ENCODE results near the gene NBEAL2.

Gene NBEAL2

DNA sequence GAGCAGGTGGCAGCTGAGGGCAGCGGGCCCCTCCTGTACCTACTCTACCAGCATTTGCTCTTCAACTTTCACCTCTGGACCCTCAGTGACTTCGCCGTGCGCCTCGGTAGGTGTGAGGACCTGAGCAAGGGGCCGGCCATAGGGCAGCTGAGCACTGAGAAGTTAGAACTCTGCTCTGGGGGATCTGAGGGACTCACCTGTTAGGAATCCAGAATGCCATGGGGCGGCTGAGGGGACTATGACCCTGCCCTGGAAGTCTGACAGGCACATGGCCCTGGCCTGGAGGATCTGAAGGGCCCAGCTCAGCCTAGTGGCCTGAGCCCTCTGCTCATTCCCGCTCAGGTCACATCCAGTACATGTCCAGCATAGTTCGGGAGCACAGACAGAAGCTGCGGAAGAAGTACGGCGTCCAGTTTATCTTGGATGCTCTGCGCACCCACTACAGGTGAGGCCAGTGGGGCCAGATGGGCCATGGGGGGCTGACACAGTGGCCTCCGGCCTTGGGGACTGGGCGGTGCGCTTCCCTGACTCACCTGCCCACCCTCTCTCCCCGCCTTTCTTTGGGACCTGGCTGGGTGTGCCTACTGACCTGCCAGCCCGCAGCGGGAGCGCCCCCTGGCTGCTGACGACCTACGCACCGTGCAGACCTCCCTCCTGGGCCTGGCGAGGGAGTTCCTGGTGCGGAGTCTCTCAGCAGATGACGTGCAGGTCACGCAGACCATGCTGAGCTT lies 18.8 kb downstream of the NBEAL2 start:
- Histone ChIP-seq H3K4me1 (ENCODE audit: control insufficient read depth in 1 of 2, insufficient read depth in 2 of 2, low read length in 2 of 2) (no peaks in the 10 kb centered on the region), H3K36me3 (ENCODE audit: control insufficient read depth in 1 of 2, insufficient read depth in 2 of 2, low read length in 2 of 2) (peaks cover 17 to 60% of the 10 kb centered on the region in 2 donors), H3K9me3 (ENCODE audit: control insufficient read depth in 1 of 2, low read length in 2 of 2) (no peaks in the 10 kb centered on the region), H3K4me3 (ENCODE audit: low read depth in 1 of 2, low read length in 2 of 2) (no peak overlapping the region), H3K27ac (ENCODE audit: low read length) (no peak overlapping the region), H3K27me3 (ENCODE audit: low read depth, low read length) (no peaks in the 10 kb centered on the region)

GRCh38 chr3:46998852-46999515 lies 19.5 kb downstream of the NBEAL2 start:
- Histone ChIP-seq H3K27me3 (ENCODE audit: low read depth, low read length) (no peaks in the 10 kb centered on the region), H3K4me3 (ENCODE audit: low read depth in 1 of 2, low read length in 2 of 2) (no peak overlapping the region), H3K36me3 (ENCODE audit: control insufficient read depth in 1 of 2, insufficient read depth in 2 of 2, low read length in 2 of 2) (peaks cover 18 to 66% of the 10 kb centered on the region in 2 donors), H3K9me3 (ENCODE audit: control insufficient read depth in 1 of 2, low read length in 2 of 2) (no peaks in the 10 kb centered on the region), H3K4me1 (ENCODE audit: control insufficient read depth in 1 of 2, insufficient read depth in 2 of 2, low read length in 2 of 2) (no peaks in the 10 kb centered on the region), H3K27ac (ENCODE audit: low read length) (no peak overlapping the region)

GRCh38 chr3:46999516-47000197 lies 20.2 kb downstream of the NBEAL2 start:
- Histone ChIP-seq H3K4me3 (ENCODE audit: low read depth in 1 of 2, low read length in 2 of 2) (no peak overlapping the region), H3K27ac (ENCODE audit: low read length) (no peak overlapping the region), H3K4me1 (ENCODE audit: control insufficient read depth in 1 of 2, insufficient read depth in 2 of 2, low read length in 2 of 2) (no peaks in the 10 kb centered on the region), H3K9me3 (ENCODE audit: control insufficient read depth in 1 of 2, low read length in 2 of 2) (no peaks in the 10 kb centered on the region), H3K27me3 (ENCODE audit: low read depth, low read length) (no peaks in the 10 kb centered on the region), H3K36me3 (ENCODE audit: control insufficient read depth in 1 of 2, insufficient read depth in 2 of 2, low read length in 2 of 2) (peaks cover 18 to 67% of the 10 kb centered on the region in 2 donors)

DNA sequence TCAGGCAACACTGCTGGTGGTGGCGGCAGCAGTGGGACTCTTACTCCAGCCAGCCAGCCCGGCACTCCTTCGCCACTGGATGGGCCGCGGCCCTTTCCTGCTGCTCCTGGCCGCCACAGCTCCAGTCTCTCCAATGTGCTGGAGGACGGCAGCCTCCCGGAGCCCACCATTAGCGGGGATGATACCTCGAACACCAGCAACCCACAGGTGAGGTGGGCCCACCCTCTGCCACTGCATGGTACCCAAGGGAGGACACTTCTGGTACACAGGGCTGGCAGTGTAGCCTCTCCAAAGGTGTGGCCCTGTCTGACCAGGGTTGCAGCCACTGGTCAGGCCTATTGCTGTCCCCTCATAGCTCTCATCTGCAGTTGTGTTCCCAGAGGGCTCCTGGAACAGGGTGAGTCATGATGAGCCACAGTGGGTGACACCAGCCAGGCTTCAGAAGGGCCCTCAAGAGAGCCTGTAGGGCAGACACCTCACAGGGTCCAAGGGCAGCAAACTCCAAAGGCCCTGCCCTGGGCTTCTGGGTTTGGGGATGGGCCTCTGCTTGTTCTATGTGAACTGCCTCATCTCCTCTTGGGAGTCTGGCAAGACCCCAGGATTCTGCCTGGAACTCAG lies 20.8 kb downstream of the NBEAL2 start:
- no peaks in the 10 kb centered on the region for H3K9me3 ChIP-seq (ENCODE audit: control insufficient read depth in 1 of 2, low read length in 2 of 2)
- no peaks in the 10 kb centered on the region for H3K4me1 ChIP-seq (ENCODE audit: control insufficient read depth in 1 of 2, insufficient read depth in 2 of 2, low read length in 2 of 2)
- H3K36me3 ChIP-seq (ENCODE audit: control insufficient read depth in 1 of 2, insufficient read depth in 2 of 2, low read length in 2 of 2), result peaks cover 18 to 69% of the 10 kb centered on the region in 2 donors
- H3K4me3 ChIP-seq (ENCODE audit: low read depth in 1 of 2, low read length in 2 of 2), result no peak overlapping the region
- H3K27ac ChIP-seq (ENCODE audit: low read length), result no peak overlapping the region
- H3K27me3 ChIP-seq (ENCODE audit: low read depth, low read length), result no peaks in the 10 kb centered on the region

- Histone ChIP-seq H3K27ac (ENCODE audit: low read length) (no peak overlapping the region), H3K27me3 (ENCODE audit: low read depth, low read length) (no peaks in the 10 kb centered on the region), H3K4me3 (ENCODE audit: low read depth in 1 of 2, low read length in 2 of 2) (no peak overlapping the region), H3K9me3 (ENCODE audit: control insufficient read depth in 1 of 2, low read length in 2 of 2) (no peaks in the 10 kb centered on the region), H3K4me1 (ENCODE audit: control insufficient read depth in 1 of 2, insufficient read depth in 2 of 2, low read length in 2 of 2) (no peaks in the 10 kb centered on the region), H3K36me3 (ENCODE audit: control insufficient read depth in 1 of 2, insufficient read depth in 2 of 2, low read length in 2 of 2) (peaks cover 18 to 71% of the 10 kb centered on the region in 2 donors)
These were observed 21.7 kb downstream of the NBEAL2 start for GRCh38 chr3:47000922-47001730.

- Histone ChIP-seq H3K4me3 (ENCODE audit: low read depth in 1 of 2, low read length in 2 of 2) (no peak overlapping the region), H3K27me3 (ENCODE audit: low read depth, low read length) (no peaks in the 10 kb centered on the region), H3K36me3 (ENCODE audit: control insufficient read depth in 1 of 2, insufficient read depth in 2 of 2, low read length in 2 of 2) (peaks cover 18 to 75% of the 10 kb centered on the region in 2 donors), H3K9me3 (ENCODE audit: control insufficient read depth in 1 of 2, low read length in 2 of 2) (no peaks in the 10 kb centered on the region), H3K27ac (ENCODE audit: low read length) (no peak overlapping the region), H3K4me1 (ENCODE audit: control insufficient read depth in 1 of 2, insufficient read depth in 2 of 2, low read length in 2 of 2) (no peaks in the 10 kb centered on the region)
These were observed 22.3 kb downstream of the NBEAL2 start for GRCh38 chr3:47001731-47002170.

GRCh38 chr3:47002171-47003055 lies 22.9 kb downstream of the NBEAL2 start:
- H3K9me3 ChIP-seq (ENCODE audit: control insufficient read depth in 1 of 2, low read length in 2 of 2), result no peaks in the 10 kb centered on the region
- no peak overlapping the region for H3K27ac ChIP-seq (ENCODE audit: low read length)
- no peaks in the 10 kb centered on the region for H3K4me1 ChIP-seq (ENCODE audit: control insufficient read depth in 1 of 2, insufficient read depth in 2 of 2, low read length in 2 of 2)
- no peak overlapping the region for H3K4me3 ChIP-seq (ENCODE audit: low read depth in 1 of 2, low read length in 2 of 2)
- no peaks in the 10 kb centered on the region for H3K27me3 ChIP-seq (ENCODE audit: low read depth, low read length)
- H3K36me3 ChIP-seq (ENCODE audit: control insufficient read depth in 1 of 2, insufficient read depth in 2 of 2, low read length in 2 of 2), result peaks cover 25 to 73% of the 10 kb centered on the region in 2 donors

DNA sequence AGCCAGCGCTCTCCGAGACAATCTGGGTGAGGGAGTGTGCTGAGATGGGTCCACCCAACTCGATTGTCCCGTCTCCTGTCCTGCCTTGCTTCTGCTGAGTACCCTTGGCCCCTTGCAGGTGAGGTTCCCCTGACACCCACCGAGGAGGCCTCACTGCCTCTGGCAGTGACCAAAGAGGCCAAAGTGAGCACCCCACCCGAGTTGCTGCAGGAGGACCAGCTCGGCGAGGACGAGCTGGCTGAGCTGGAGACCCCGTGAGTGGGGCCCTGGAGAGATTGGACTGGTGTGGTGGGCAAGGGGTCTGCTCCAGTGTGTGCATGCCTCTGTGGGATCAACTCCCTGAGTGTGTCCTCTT lies 23.6 kb downstream of the NBEAL2 start:
- Histone ChIP-seq H3K27ac (ENCODE audit: low read length) (no peak overlapping the region), H3K9me3 (ENCODE audit: control insufficient read depth in 1 of 2, low read length in 2 of 2) (no peaks in the 10 kb centered on the region), H3K4me3 (ENCODE audit: low read depth in 1 of 2, low read length in 2 of 2) (no peak overlapping the region), H3K27me3 (ENCODE audit: low read depth, low read length) (no peaks in the 10 kb centered on the region), H3K4me1 (ENCODE audit: control insufficient read depth in 1 of 2, insufficient read depth in 2 of 2, low read length in 2 of 2) (no peaks in the 10 kb centered on the region), H3K36me3 (ENCODE audit: control insufficient read depth in 1 of 2, insufficient read depth in 2 of 2, low read length in 2 of 2) (peaks cover 25 to 71% of the 10 kb centered on the region in 2 donors)

GRCh38 chr3:47003461-47004368 lies 24.2 kb downstream of the NBEAL2 start:
- Histone ChIP-seq H3K4me3 (ENCODE audit: low read depth in 1 of 2, low read length in 2 of 2) (no peak overlapping the region), H3K36me3 (ENCODE audit: control insufficient read depth in 1 of 2, insufficient read depth in 2 of 2, low read length in 2 of 2) (peaks cover 25 to 71% of the 10 kb centered on the region in 2 donors), H3K27me3 (ENCODE audit: low read depth, low read length) (no peaks in the 10 kb centered on the region), H3K27ac (ENCODE audit: low read length) (no peak overlapping the region), H3K9me3 (ENCODE audit: control insufficient read depth in 1 of 2, low read length in 2 of 2) (no peaks in the 10 kb centered on the region), H3K4me1 (ENCODE audit: control insufficient read depth in 1 of 2, insufficient read depth in 2 of 2, low read length in 2 of 2) (no peaks in the 10 kb centered on the region)
